GM12878 (cell line): ENCODE results near the gene MROH2B. TPM values are rescaled to one million over a fixed set of nuclear protein-coding genes. Genes with fewer than 3 reads are reported as not detected.

ENCODE experiments used
- ATAC-seq: fragments of 200-7000 bp; cut with Tn5 transposase; 3 replicates; pipeline ENCODE4 v1.9.1; 2020; ENCODE audit warnings: mild to moderate bottlenecking, moderate library complexity
- BruUV-seq: library from RNA; stranded (reverse); fragments of 400-500 nt; replicated peaks from 2 replicates; lab custom pipeline; 2021; lab: Mats Ljungman, UMichigan
- CTCF ChIA-PET: fragments of 300-600 bp; sonication (Branson Sonifier 250); formaldehyde crosslinking; extraction: SDS; loops from one replicate; lab custom pipeline; 2021; ENCODE audit warnings: inconsistent platforms; lab: Yijun Ruan, JAX
- POLR2A ChIA-PET: fragments of 350-600 bp; formaldehyde crosslinking; extraction: SDS; loops from one replicate; lab custom pipeline; 2021; ENCODE audit warnings: inconsistent platforms; lab: Charles Lee
- RAD21 ChIA-PET: fragments of 300-600 bp; sonication (Branson Sonifier 250); formaldehyde crosslinking; loops from one replicate; lab custom pipeline; 2023; ENCODE audit warnings: antibody characterized with exemption; ENCODE audit not compliant: unreplicated experiment; lab: Charles Lee
- SMC1A ChIA-PET: fragments of 300-600 bp; sonication (Branson Sonifier 250); formaldehyde crosslinking; loops from one replicate; lab custom pipeline; 2023; ENCODE audit not compliant: unreplicated experiment, uncharacterized antibody; lab: Charles Lee
- DNase-seq: peaks from one replicate; pipeline ENCODE4 v3.0.0-alpha.2; 2011; ENCODE audit warnings: low read depth, low spot score
- FAIRE-seq: peaks from 3 replicates; lab custom pipeline; 2011; peaks lifted over from hg19 to GRCh38; lab: Jason Lieb, UNC
- H2AFZ ChIP-seq: 2 replicates; pipeline ENCODE4 v1.6.0; 2011; ENCODE audit warnings: low read depth, low read length, control low read depth; ENCODE audit not compliant: control insufficient read depth
- H3K27ac ChIP-seq: 2 replicates; pipeline ENCODE4 v1.5.1; 2011; ENCODE audit warnings: control low read depth; ENCODE audit not compliant: control insufficient read depth, insufficient read depth
- H3K27me3 ChIP-seq, 2 experiments: replicated peaks in 1 of 2; 2 replicates each; pipeline versions ENCODE4 v1.6.0 to v1.6.1; 2011; ENCODE audit warnings: low read length in 1 of 2; ENCODE audit not compliant: control insufficient read depth in 2 of 2, insufficient read depth in 2 of 2
- H3K36me3 ChIP-seq, 2 experiments: 2 replicates each; pipeline ENCODE4 v1.5.1; 2011; ENCODE audit warnings: low read length in 1 of 2; ENCODE audit not compliant: control insufficient read depth in 2 of 2, insufficient read depth in 2 of 2
- H3K4me1 ChIP-seq: 2 replicates; pipeline ENCODE4 v1.6.1; 2011; ENCODE audit warnings: mild to moderate bottlenecking, low read length, moderate library complexity, mixed read lengths; ENCODE audit not compliant: control insufficient read depth, insufficient read depth
- H3K4me2 ChIP-seq: 2 replicates; pipeline ENCODE4 v1.6.0; 2011; ENCODE audit warnings: control low read depth; ENCODE audit not compliant: control insufficient read depth, insufficient read depth
- H3K4me3 ChIP-seq: fragments of 200-600 bp; sonication (generic); 2 replicates; pipeline ENCODE4 v1.5.1; 2016
- H3K79me2 ChIP-seq: 2 replicates; pipeline ENCODE4 v1.6.0; 2011; ENCODE audit warnings: low read length; ENCODE audit not compliant: control insufficient read depth, insufficient read depth
- H3K9ac ChIP-seq: 2 replicates; pipeline ENCODE4 v1.8.0; 2011; ENCODE audit warnings: low read length, control low read depth, mixed read lengths; ENCODE audit not compliant: control insufficient read depth, insufficient read depth
- H3K9me3 ChIP-seq: replicated peaks from 3 replicates; pipeline ENCODE4 v1.5.1; 2011; ENCODE audit warnings: mild to moderate bottlenecking, low read length; ENCODE audit not compliant: control insufficient read depth, insufficient read depth
- H4K20me1 ChIP-seq: 2 replicates; pipeline ENCODE4 v1.6.0; 2011; ENCODE audit not compliant: control insufficient read depth, insufficient read depth
- CHD1 ChIP-seq: IDR thresholded peaks from 2 replicates; pipeline ENCODE4 v1.6.1; 2012; ENCODE audit warnings: low read depth, low read length, improper control_type of control experiment
- CUX1 ChIP-seq: IDR thresholded peaks from 2 replicates; pipeline ENCODE4 v1.6.1; 2012; ENCODE audit warnings: improper control_type of control experiment, low read depth, low read length; ENCODE audit not compliant: insufficient replicate concordance
- HDGF ChIP-seq: fragments of 450-650 bp; IDR thresholded peaks from 2 replicates; pipeline ENCODE4 v1.6.1; 2016; ENCODE audit warnings: antibody characterized with exemption
- MTA3 ChIP-seq: IDR thresholded peaks from 2 replicates; pipeline ENCODE4 v1.6.1; 2012; ENCODE audit warnings: low read length, inconsistent platforms, borderline replicate concordance
- POU2F2 ChIP-seq: IDR thresholded peaks from 3 replicates; pipeline ENCODE4 v1.6.1; 2011; ENCODE audit warnings: low read depth, mild to moderate bottlenecking, low read length, borderline replicate concordance
- SKIL ChIP-seq: fragments of 450-650 bp; IDR thresholded peaks from 2 replicates; pipeline ENCODE4 v1.6.1; 2017; ENCODE audit warnings: mild to moderate bottlenecking, low read depth, inconsistent platforms; ENCODE audit not compliant: poor library complexity, severe bottlenecking
- TAF1 ChIP-seq: IDR thresholded peaks from 2 replicates; pipeline ENCODE4 v1.6.1; 2011; ENCODE audit warnings: mild to moderate bottlenecking, low read depth, low read length, borderline replicate concordance
- USF2 ChIP-seq: IDR thresholded peaks from 2 replicates; pipeline ENCODE4 v1.6.1; 2011; ENCODE audit warnings: low read depth, low read length, improper control_type of control experiment, borderline replicate concordance
- WGBS: methylation state at CpG from one replicate; pipeline ENCODE4 v1.1.6; 2016; ENCODE audit warnings: low lambda C conversion rate; ENCODE audit not compliant: insufficient replicate concordance, insufficient coverage; ENCODE audit errors: missing lambda C conversion rate; 5-methylcytosine and 5-hydroxymethylcytosine counted together
- in situ Hi-C: fragments of 300-500 bp; cut with MboI; formaldehyde crosslinking; loops from 9 replicates; pipeline ENCODE4 v1.14.3; 2018; ENCODE audit warnings: mixed read lengths
- intact Hi-C: fragments of 100-400 bp; cut with micrococcal nuclease; formaldehyde crosslinking; loops from one replicate; pipeline ENCODE4 v1.14.2; 2022; ENCODE audit not compliant: unreplicated experiment
- polyA plus RNA-seq, 11 experiments: library from polyadenylated mRNA; depleted of rRNA in 4 of 11; unstranded in 6 of 11; stranded (reverse) in 5 of 11; fragments of >200 nt; fragmentation: Nextera tagmentation in 4 of 11; fragmentation: Illumina TruSeq in 1 of 11; extraction: Ambion mirVana in 4 of 11; extraction: Trizol in 1 of 11; gene quantifications; 1 replicate in 1 of 11; 2 replicates in 10 of 11; pipeline versions ENCODE4 v1.2.1 to v1.2.3, GENCODE V29; 2011 to 2016; ENCODE audit warnings: inconsistent platforms in 2 of 11, missing spikeins in 2 of 11, low read depth in 1 of 11
- total RNA-seq, 4 experiments: library from RNA; depleted of rRNA in 3 of 4; stranded (reverse); fragments of >200 nt in 3 of 4; fragmentation: Illumina TruSeq in 1 of 4; extraction: Trizol in 1 of 4; gene quantifications; 2 replicates each; pipeline versions ENCODE4 v1.2.1 to v1.2.3, GENCODE V29; 2013 to 2021

The MROH2B gene
- total and polyA plus RNA-seq, 10 of the 15 experiments (the other 5 are each of a cell fraction or from before 2014, with no cell fraction given) = not detected

GRCh38 chr5:41012318-41012717 is 58.8 kb downstream of the MROH2B start:
- intact Hi-C loops (no loop called here), in situ Hi-C loops (no loop called here)
- Histone ChIP-seq H3K9ac (no peak overlapping the region), H3K4me3 (no peak overlapping the region), H3K36me3 (no peaks in the 10 kb centered on the region), H3K27ac (no peak overlapping the region), H3K27me3 (no peaks in the 10 kb centered on the region), H3K9me3 (no peaks in the 10 kb centered on the region), H2AFZ (no peak overlapping the region), H4K20me1 (no peaks in the 10 kb centered on the region), H3K79me2 (no peaks in the 10 kb centered on the region), H3K4me1 (no peaks in the 10 kb centered on the region), H3K4me2 (no peak overlapping the region)
- TF ChIP-seq MTA3 = no peak
- TF ChIP-seq SKIL = no peak
- TF ChIP-seq USF2 = no peak
- TF ChIP-seq CUX1 = no peak
- TF ChIP-seq POU2F2 = no peak
- no peak for TF ChIP-seq HDGF
- TF ChIP-seq CHD1 = no peak
- TF ChIP-seq TAF1 = no peak
- ChIA-PET CTCF (interaction anchor here (0.6 kb wide), 1 partner anchor 107 kb away, joined by 3 read pairs; no protein-coding TSS in a partner anchor), RAD21 (no interaction called here), SMC1A (no interaction called here), POLR2A (no interaction called here)
- no TSS peak for BruUV-seq
- WGBS = 1% methylated on average over 4 of the region's 4 CpGs
- FAIRE-seq (no peak), DNase-seq (no peak), ATAC-seq (no peak)
